Measurements from ENCODE around the gene DCAF5.

DCAF5 gene

GRCh38 chr14:69105326-69105725, 47.6 kb downstream of the DCAF5 start:
- H3K36me3 ChIP-seq (replicated peaks), result no peaks in the 10 kb centered on the region
- H3K9me3 ChIP-seq, result no peaks in the 10 kb centered on the region
- no peak overlapping the region for H3K4me3 ChIP-seq
- in situ Hi-C loops (cut with MboI; ENCODE audit: low sequenced_read_pairs), result no loop called here
- no peak for DNase-seq (ENCODE audit: low spot score in 2 of 2)
- peaks cover 7% of the 10 kb centered on the region for H3K4me1 ChIP-seq
- no peaks in the 10 kb centered on the region for H3K27me3 ChIP-seq (ENCODE audit: low read depth)

- Histone ChIP-seq H3K4me1 (peaks cover 2% of the 10 kb centered on the region; the same call in 1 of the 2 replicates), H3K9me3 (no peaks in the 10 kb centered on the region), H3K27me3 (ENCODE audit: low read depth) (no peaks in the 10 kb centered on the region), H3K36me3 (replicated peaks) (no peaks in the 10 kb centered on the region), H3K4me3 (no peak overlapping the region)
- peak; percentile 12 to 18 for DNase-seq (ENCODE audit: low spot score in 2 of 2)
- in situ Hi-C loops (cut with MboI; ENCODE audit: low sequenced_read_pairs), result no loop called here
Observed at GRCh38 chr14:69101331-69101826, 51.5 kb downstream of the DCAF5 start.

- in situ Hi-C loops (cut with MboI; ENCODE audit: low sequenced_read_pairs), result no loop called here
- no peaks in the 10 kb centered on the region for H3K9me3 ChIP-seq
- peaks cover 9% of the 10 kb centered on the region for H3K4me1 ChIP-seq
- no peaks in the 10 kb centered on the region; the same call in 1 of the 2 replicates for H3K36me3 ChIP-seq (replicated peaks)
- no peaks in the 10 kb centered on the region for H3K27me3 ChIP-seq (ENCODE audit: low read depth)
- no peak overlapping the region for H3K4me3 ChIP-seq
- DNase-seq (ENCODE audit: low spot score in 2 of 2), result no peak
Observed at GRCh38 chr14:69097974-69098373, 54.9 kb downstream of the DCAF5 start.

GRCh38 chr14:69096781-69097475, 56.0 kb downstream of the DCAF5 start:
- Histone ChIP-seq H3K9me3 (no peaks in the 10 kb centered on the region), H3K4me3 (no peak overlapping the region), H3K4me1 (peaks cover 9% of the 10 kb centered on the region), H3K27me3 (ENCODE audit: low read depth) (no peaks in the 10 kb centered on the region), H3K36me3 (replicated peaks) (no peaks in the 10 kb centered on the region; the same call in 1 of the 2 replicates)
- DNase-seq (ENCODE audit: low spot score in 2 of 2), result no peak
- in situ Hi-C loops (cut with MboI; ENCODE audit: low sequenced_read_pairs), result no loop called here

GRCh38 chr14:69096246-69096645, 56.7 kb downstream of the DCAF5 start:
- in situ Hi-C loops (cut with MboI; ENCODE audit: low sequenced_read_pairs), result no loop called here
- no peaks in the 10 kb centered on the region; the same call in 1 of the 2 replicates for H3K36me3 ChIP-seq (replicated peaks)
- no peaks in the 10 kb centered on the region for H3K27me3 ChIP-seq (ENCODE audit: low read depth)
- peaks cover 7% of the 10 kb centered on the region for H3K4me1 ChIP-seq
- DNase-seq (ENCODE audit: low spot score in 2 of 2), result no peak
- H3K9me3 ChIP-seq, result no peaks in the 10 kb centered on the region
- no peak overlapping the region for H3K4me3 ChIP-seq

DNA sequence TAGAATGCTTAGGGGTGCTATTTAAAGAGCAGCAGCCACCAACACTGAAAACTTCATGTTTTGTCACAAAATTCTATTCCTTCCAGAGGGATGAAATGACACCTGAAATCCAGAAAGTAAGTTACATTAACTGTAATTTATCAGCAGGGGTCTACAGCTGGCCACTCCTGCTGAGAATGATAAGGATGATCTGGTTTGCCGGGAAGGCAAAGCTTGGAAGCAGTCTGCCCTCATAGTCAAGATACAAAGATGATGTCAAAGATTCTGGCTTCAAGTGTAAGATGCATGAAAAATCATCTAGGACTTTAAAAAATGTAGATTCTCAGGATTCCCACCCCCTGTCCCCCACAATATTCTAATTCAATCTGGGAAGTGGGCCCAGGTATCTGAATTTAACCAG, 58.4 kb downstream of the DCAF5 start:
- in situ Hi-C loops (cut with MboI; ENCODE audit: low sequenced_read_pairs), result loop anchor here (5.0 kb wide), 1 partner anchor 182 kb away; no protein-coding TSS in a partner anchor
- DNase-seq (ENCODE audit: low spot score in 2 of 2), result no peak
- H3K27me3 ChIP-seq (ENCODE audit: low read depth), result no peaks in the 10 kb centered on the region
- peaks cover 10% of the 10 kb centered on the region for H3K36me3 ChIP-seq (replicated peaks)
- H3K4me1 ChIP-seq, result peaks cover 7% of the 10 kb centered on the region
- no peak overlapping the region for H3K4me3 ChIP-seq
- no peaks in the 10 kb centered on the region for H3K9me3 ChIP-seq

DNA sequence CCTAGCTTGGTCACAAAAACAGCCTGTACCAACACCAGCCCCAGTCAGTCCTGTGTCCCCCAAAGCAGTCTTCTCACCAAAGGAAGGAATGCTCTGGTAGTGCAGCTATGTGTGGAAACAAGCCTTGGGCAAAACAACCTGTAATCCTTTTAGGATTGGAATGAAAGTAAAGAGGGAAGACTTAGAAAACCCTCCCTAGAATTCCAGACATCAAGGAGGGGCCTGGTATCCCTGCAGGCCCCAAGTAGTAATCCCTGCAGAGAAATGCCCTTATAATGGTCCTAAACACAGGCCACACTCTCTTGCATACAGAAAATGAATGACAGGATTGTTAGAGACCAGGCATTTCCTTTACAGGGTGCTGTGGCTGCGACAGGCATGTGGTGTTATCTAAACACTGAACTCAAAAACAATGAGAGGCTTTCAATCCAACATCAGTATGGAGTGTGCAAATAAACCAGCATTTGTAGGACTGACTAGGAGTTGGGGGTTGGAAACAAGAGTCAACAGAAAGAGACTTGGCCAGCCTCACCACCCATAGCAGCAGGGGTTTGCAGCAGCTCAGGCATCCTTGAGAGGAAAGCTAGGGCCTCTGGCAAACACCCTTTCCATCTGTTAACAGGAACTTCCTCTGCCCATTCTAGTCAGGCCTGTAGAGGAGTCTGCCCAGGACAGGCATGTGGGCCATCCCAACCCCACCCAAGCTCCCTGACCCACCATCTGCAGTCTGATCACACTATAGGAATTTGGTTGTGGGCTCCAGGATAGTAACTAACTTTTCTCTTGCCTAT, 59.1 kb downstream of the DCAF5 start:
- Histone ChIP-seq H3K9me3 (no peaks in the 10 kb centered on the region), H3K4me3 (no peak overlapping the region), H3K4me1 (peaks cover 7% of the 10 kb centered on the region), H3K27me3 (ENCODE audit: low read depth) (no peaks in the 10 kb centered on the region), H3K36me3 (replicated peaks) (peaks cover 15% of the 10 kb centered on the region)
- peak; percentile 44 to 61 for DNase-seq (ENCODE audit: low spot score in 2 of 2)
- in situ Hi-C loops (cut with MboI; ENCODE audit: low sequenced_read_pairs), result loop anchor here (5.0 kb wide), 1 partner anchor 182 kb away; no protein-coding TSS in a partner anchor

DNA sequence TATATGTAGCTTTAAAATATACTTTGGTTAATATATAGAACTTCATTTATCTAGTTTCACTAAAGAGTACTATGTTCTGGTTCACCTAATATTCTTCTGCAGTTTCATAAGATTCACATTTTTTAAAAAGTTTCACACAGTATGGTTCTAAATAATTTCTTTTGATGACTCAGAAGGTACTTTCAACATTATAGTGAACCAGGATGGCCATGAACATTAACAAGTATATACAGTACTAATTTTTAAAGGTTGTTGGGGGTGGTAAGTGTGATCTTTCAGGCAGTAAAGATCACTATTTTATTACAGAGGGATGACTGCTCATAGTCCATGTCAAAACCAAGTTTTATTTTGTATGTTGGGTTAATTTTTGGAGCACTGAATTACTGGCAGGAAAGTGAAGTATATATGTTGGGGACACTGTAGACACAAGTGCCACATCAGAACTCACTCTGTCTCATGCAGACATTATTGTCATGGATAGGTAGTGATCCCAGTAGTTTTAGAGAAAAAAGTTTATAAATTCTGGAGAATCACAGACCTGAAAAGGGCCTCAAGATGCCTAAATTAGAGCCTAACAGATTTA, 60.0 kb downstream of the DCAF5 start:
- in situ Hi-C loops (cut with MboI; ENCODE audit: low sequenced_read_pairs), result loop anchor here (5.0 kb wide), 1 partner anchor 181 kb away; no protein-coding TSS in a partner anchor
- H3K4me3 ChIP-seq, result no peak overlapping the region
- H3K36me3 ChIP-seq (replicated peaks), result peaks cover 15% of the 10 kb centered on the region
- H3K9me3 ChIP-seq, result no peaks in the 10 kb centered on the region
- no peak for DNase-seq (ENCODE audit: low spot score in 2 of 2)
- peaks cover 7% of the 10 kb centered on the region for H3K4me1 ChIP-seq
- H3K27me3 ChIP-seq (ENCODE audit: low read depth), result no peaks in the 10 kb centered on the region

DNA sequence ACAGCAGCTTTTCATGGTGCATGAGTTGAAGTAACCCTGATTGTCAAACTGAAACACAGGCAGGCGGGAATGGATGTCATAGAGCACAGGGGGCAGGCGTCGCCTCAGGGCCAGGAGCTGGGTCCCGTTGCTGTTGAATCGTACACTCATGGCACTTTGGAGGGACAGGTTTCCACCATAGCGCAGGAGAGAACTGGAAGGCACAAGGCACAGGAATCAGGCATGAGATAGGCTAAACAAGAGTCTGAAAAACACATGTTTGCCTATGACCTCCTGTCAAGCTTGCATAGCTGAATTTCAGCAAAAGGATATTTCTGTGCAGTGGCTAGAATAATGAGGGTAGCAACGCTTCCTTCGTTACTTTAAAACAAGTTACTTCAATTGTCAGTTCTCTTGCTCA, 61.2 kb downstream of the DCAF5 start:
- no peak overlapping the region for H3K4me3 ChIP-seq
- H3K9me3 ChIP-seq, result no peaks in the 10 kb centered on the region
- H3K36me3 ChIP-seq (replicated peaks), result peaks cover 15% of the 10 kb centered on the region
- in situ Hi-C loops (cut with MboI; ENCODE audit: low sequenced_read_pairs), result loop anchor here (5.0 kb wide), 1 partner anchor 179 kb away; no protein-coding TSS in a partner anchor
- no peaks in the 10 kb centered on the region for H3K27me3 ChIP-seq (ENCODE audit: low read depth)
- H3K4me1 ChIP-seq, result peaks cover 7% of the 10 kb centered on the region
- no peak for DNase-seq (ENCODE audit: low spot score in 2 of 2)

DNA sequence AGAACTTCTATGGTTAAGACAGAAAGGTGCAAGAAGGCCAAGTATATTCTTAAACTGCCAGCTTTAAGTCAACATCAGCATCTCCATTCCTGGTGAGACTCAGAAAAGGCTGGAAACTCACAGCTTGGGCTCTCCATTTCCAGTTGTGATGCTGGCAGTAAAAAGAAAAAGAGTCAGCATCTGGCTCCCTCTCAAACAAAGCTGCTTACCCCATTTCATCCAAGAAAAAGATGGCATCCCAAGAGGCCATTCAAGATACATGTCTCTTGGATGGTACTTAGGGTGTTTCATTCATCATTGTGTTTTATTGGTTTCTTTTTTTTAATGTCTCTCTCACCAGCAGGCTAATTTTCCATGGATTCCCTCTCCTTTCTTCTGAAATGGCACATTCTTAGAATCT, 61.9 kb downstream of the DCAF5 start:
- peaks cover 15% of the 10 kb centered on the region for H3K36me3 ChIP-seq (replicated peaks)

DNA sequence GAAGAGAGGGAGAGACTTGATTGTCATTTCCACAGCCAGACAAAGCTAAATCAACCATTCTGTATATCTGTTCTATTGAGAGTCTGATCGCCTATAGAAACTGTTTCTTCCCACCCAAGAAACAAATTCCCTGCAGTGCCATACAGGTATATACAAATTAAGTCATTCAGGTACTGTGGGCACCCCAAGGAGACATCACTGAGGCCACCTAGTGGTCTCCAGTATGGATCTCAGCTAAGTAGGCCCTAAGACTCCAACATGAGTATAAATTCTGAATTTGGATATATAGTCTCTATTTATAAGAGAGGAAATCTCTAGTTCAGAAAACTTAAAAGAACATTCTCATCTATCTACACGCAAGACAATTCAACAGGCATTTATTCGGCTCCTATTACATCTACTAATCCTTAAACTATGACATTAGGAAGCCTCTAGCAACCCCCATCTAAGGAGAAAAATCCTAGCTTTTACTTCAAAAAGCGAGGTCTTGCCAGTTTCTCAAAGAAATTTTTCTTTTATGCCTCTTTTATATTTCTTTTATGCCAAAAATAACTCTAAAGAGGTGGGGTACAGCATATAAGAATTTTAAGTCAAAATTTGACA, 62.6 kb downstream of the DCAF5 start:
- peaks cover 7% of the 10 kb centered on the region for H3K4me1 ChIP-seq
- peak in 1 of 2 experiments; percentile 25 for DNase-seq (ENCODE audit: low spot score in 2 of 2)
- no peak overlapping the region for H3K4me3 ChIP-seq
- no peaks in the 10 kb centered on the region for H3K27me3 ChIP-seq (ENCODE audit: low read depth)
- peaks cover 15% of the 10 kb centered on the region for H3K36me3 ChIP-seq (replicated peaks)
- no peaks in the 10 kb centered on the region for H3K9me3 ChIP-seq
- in situ Hi-C loops (cut with MboI; ENCODE audit: low sequenced_read_pairs), result loop anchor here (5.0 kb wide), 1 partner anchor 178 kb away; no protein-coding TSS in a partner anchor

More for the DNA sequence above, 61.9 kb downstream of the DCAF5 start:
- H3K4me1 ChIP-seq, result peaks cover 7% of the 10 kb centered on the region
- H3K27me3 ChIP-seq (ENCODE audit: low read depth), result no peaks in the 10 kb centered on the region
- H3K9me3 ChIP-seq, result no peaks in the 10 kb centered on the region
- in situ Hi-C loops (cut with MboI; ENCODE audit: low sequenced_read_pairs), result loop anchor here (5.0 kb wide), 1 partner anchor 179 kb away; no protein-coding TSS in a partner anchor
- DNase-seq (ENCODE audit: low spot score in 2 of 2), result no peak
- H3K4me3 ChIP-seq, result no peak overlapping the region

- H3K36me3 ChIP-seq (replicated peaks), result peaks cover 15% of the 10 kb centered on the region
- H3K4me3 ChIP-seq, result no peak overlapping the region
- DNase-seq (ENCODE audit: low spot score in 2 of 2), result no peak
- H3K9me3 ChIP-seq, result no peaks in the 10 kb centered on the region
- peaks cover 3% of the 10 kb centered on the region for H3K4me1 ChIP-seq
- in situ Hi-C loops (cut with MboI; ENCODE audit: low sequenced_read_pairs), result no loop called here
- no peaks in the 10 kb centered on the region for H3K27me3 ChIP-seq (ENCODE audit: low read depth)
Observed at GRCh38 chr14:69089046-69089445, 63.9 kb downstream of the DCAF5 start.

- DNase-seq (ENCODE audit: low spot score in 2 of 2), result no peak
- in situ Hi-C loops (cut with MboI; ENCODE audit: low sequenced_read_pairs), result no loop called here
- no peaks in the 10 kb centered on the region for H3K4me1 ChIP-seq
- H3K36me3 ChIP-seq (replicated peaks), result peaks cover 15% of the 10 kb centered on the region
- H3K27me3 ChIP-seq (ENCODE audit: low read depth), result no peaks in the 10 kb centered on the region
- no peaks in the 10 kb centered on the region for H3K9me3 ChIP-seq
- H3K4me3 ChIP-seq, result no peak overlapping the region
Observed at GRCh38 chr14:69088586-69088985, 64.3 kb downstream of the DCAF5 start.

Measured in HAP-1 (cell line).